ENCODE measurements around the gene CDK16.
A peak's percentile ranks its signal among the peaks of the same experiment; 100 is the strongest.

The CDK16 gene

GRCh38 chrX:47210661-47211425 is 7.6 kb upstream of the CDK16 start:
- peaks cover 14% of the 10 kb centered on the region for H3K4me1 Mint-ChIP-seq
- H3K27ac Mint-ChIP-seq: peak overlapping the region; percentile 75
- H3K36me3 Mint-ChIP-seq: peaks cover 96% of the 10 kb centered on the region
- DNase-seq (ENCODE audit: low spot score in 2 of 2) (no peak), ATAC-seq (no peak)
- H3K9me3 Mint-ChIP-seq: no peaks in the 10 kb centered on the region
- H3K4me3 Mint-ChIP-seq: no peak overlapping the region

DNA sequence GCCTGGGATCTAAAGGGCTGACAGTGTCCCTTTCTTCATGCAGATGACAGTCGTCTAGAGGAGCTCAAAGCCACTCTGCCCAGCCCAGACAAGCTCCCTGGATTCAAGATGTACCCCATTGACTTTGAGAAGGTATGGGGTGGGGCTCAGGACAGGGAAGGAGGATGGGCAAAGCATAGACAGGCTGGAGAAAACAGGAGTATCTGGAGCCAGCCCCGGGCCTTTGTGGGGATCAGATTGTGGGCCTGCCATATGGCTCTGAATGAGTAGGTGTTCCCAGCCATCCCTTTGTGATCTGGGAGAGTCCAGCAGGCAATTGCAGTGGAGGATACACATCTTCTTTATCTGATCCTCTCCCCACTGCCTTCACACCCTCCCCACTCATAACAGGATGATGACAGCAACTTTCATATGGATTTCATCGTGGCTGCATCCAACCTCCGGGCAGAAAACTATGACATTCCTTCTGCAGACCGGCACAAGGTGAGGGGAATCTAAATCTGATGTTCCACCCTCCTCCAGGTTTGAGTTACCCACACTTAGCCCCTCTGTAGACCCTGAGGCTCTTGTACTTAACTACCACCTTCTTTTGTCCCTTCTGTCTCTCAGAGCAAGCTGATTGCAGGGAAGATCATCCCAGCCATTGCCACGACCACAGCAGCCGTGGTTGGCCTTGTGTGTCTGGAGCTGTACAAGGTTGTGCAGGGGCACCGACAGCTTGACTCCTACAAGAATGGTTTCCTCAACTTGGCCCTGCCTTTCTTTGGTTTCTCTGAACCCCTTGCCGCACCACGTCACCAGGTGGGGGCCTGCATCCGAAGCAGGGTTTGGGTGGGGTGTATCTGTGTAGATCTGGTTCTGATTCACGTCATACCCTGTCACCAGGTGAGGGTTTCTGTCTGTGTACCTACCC is 5.8 kb upstream of the CDK16 start:
- no peaks in the 10 kb centered on the region for H3K9me3 Mint-ChIP-seq
- H3K27ac Mint-ChIP-seq: peak overlapping the region; percentile 75
- H3K36me3 Mint-ChIP-seq: peaks cover 92% of the 10 kb centered on the region
- no peak overlapping the region for H3K4me3 Mint-ChIP-seq
- H3K4me1 Mint-ChIP-seq: peaks cover 31% of the 10 kb centered on the region
- DNase-seq (ENCODE audit: low spot score in 2 of 2) (no peak), ATAC-seq (no peak)

DNA sequence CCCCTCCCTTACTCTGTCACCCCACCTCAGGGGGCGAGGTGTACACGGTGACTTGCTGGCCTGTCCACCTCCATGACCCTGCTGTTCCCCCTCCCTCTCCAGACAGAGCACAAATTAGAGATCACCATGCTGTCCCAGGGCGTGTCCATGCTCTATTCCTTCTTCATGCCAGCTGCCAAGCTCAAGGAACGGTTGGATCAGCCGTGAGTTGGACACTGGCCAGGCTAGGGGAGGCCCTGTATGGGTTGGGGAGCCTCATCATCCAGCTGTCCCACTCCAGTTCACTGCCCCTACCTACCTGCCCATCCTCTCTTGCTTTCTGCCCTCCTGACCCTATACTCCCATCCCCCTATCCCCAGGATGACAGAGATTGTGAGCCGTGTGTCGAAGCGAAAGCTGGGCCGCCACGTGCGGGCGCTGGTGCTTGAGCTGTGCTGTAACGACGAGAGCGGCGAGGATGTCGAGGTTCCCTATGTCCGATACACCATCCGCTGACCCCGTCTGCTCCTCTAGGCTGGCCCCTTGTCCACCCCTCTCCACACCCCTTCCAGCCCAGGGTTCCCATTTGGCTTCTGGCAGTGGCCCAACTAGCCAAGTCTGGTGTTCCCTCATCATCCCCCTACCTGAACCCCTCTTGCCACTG is 3.9 kb upstream of the CDK16 start:
- no peak for ATAC-seq
- H3K36me3 Mint-ChIP-seq: peaks cover 90% of the 10 kb centered on the region
- peak overlapping the region; percentile 15 for H3K27ac Mint-ChIP-seq

DNA sequence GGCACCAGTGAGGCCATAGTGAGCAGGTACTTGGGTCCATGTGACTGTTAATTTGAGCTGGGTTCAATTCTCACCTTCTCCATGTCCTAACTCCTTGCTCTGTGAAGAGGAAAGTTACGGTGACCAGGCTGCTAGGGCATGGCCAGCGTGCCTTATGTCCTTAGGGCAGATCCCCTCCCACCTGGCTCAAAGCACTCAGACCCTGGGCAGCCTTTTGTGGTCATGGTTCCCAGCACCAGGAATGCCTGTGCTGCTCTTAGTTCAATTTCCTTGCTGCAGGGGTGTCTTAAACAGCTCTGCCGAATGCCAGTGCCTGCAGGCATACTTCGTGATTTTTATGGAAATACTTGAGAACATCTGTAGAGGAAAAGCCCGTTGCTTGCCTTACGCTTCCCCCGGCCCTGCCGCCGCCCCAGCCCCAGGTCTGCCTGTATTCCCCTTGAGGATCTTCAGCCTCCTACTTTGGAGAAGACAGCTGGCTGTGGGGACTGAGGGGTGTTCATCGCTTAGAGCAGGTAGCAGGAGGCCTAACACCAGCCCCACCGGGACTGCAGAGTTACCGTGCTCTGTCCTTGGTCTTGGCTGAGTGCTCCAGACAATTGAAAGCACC is 3.1 kb upstream of the CDK16 start:
- Mint-ChIP-seq H3K9me3 (no peaks in the 10 kb centered on the region), H3K36me3 (peaks cover 90% of the 10 kb centered on the region), H3K27ac (peak overlapping the region; percentile 10), H3K4me1 (peaks cover 46% of the 10 kb centered on the region), H3K4me3 (no peak overlapping the region)
- DNase-seq (ENCODE audit: low spot score in 2 of 2) (no peak), ATAC-seq (no peak)

More for the DNA sequence above, 3.9 kb upstream of the CDK16 start:
- H3K4me1 Mint-ChIP-seq: peaks cover 37% of the 10 kb centered on the region
- no peak overlapping the region for H3K4me3 Mint-ChIP-seq
- DNase-seq (ENCODE audit: low spot score in 2 of 2): no peak
- no peaks in the 10 kb centered on the region for H3K9me3 Mint-ChIP-seq

GRCh38 chrX:47216393-47216925 is 2.0 kb upstream of the CDK16 start:
- H3K27ac Mint-ChIP-seq: peak overlapping the region; percentile 100
- peak overlapping the region; percentile 89 for H3K4me3 Mint-ChIP-seq
- DNase-seq (ENCODE audit: low spot score in 2 of 2) (no peak), ATAC-seq (no peak)
- peaks cover 90% of the 10 kb centered on the region for H3K36me3 Mint-ChIP-seq
- peaks cover 50% of the 10 kb centered on the region for H3K4me1 Mint-ChIP-seq
- H3K9me3 Mint-ChIP-seq: no peaks in the 10 kb centered on the region

GRCh38 chrX:47217121-47217851 is 1.2 kb upstream of the CDK16 start:
- Mint-ChIP-seq H3K9me3 (no peaks in the 10 kb centered on the region), H3K4me1 (peaks cover 42% of the 10 kb centered on the region), H3K27ac (peak overlapping the region; percentile 100), H3K36me3 (peaks cover 90% of the 10 kb centered on the region), H3K4me3 (peak overlapping the region; percentile 89)
- ATAC-seq (peak; percentile 48), DNase-seq (ENCODE audit: low spot score in 2 of 2) (no peak)

GRCh38 chrX:47217852-47218279 is 615 bp upstream of the CDK16 start:
- H3K4me3 Mint-ChIP-seq: peak overlapping the region; percentile 89
- peaks cover 42% of the 10 kb centered on the region for H3K4me1 Mint-ChIP-seq
- no peaks in the 10 kb centered on the region for H3K9me3 Mint-ChIP-seq
- peak overlapping the region; percentile 100 for H3K27ac Mint-ChIP-seq
- DNase-seq (ENCODE audit: low spot score in 2 of 2): peak; percentile 77 to 91
- peak; percentile 89 for ATAC-seq
- H3K36me3 Mint-ChIP-seq: peaks cover 90% of the 10 kb centered on the region

GRCh38 chrX:47218920-47219815 is 687 bp downstream of the CDK16 start:
- peak overlapping the region; percentile 100 for H3K27ac Mint-ChIP-seq
- H3K4me3 Mint-ChIP-seq: peak overlapping the region; percentile 89
- H3K36me3 Mint-ChIP-seq: peaks cover 90% of the 10 kb centered on the region
- ATAC-seq (no peak), DNase-seq (ENCODE audit: low spot score in 2 of 2) (peak; percentile 32 to 56)
- H3K9me3 Mint-ChIP-seq: no peaks in the 10 kb centered on the region
- H3K4me1 Mint-ChIP-seq: peaks cover 42% of the 10 kb centered on the region

DNA sequence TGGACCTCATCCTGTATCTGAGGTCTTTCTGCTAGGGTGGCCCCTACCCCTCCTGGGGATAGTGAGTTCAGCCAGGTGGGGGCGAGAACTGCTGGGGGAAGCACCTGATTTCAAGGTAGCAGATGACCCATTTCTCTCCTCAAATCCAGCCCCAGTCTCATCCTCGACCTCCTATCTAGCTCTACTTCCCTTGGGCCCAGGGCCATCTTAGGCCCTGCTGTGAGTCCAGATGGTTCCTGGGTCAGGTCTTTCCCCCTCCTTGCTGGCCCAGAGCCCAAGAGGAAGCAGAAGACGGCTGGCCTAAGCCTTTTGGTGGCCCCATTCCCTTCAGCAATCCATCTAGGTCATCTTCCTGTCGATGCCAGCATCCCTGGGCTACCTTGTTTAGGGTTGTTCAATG is 3.3 kb downstream of the CDK16 start:
- H3K9me3 Mint-ChIP-seq: no peaks in the 10 kb centered on the region
- no peak for ATAC-seq
- no peak for DNase-seq (ENCODE audit: low spot score in 2 of 2)
- H3K4me1 Mint-ChIP-seq: peaks cover 31% of the 10 kb centered on the region
- peaks cover 98% of the 10 kb centered on the region for H3K36me3 Mint-ChIP-seq
- no peak overlapping the region for H3K4me3 Mint-ChIP-seq
- H3K27ac Mint-ChIP-seq: peak overlapping the region; percentile 37

GRCh38 chrX:47222751-47223350 is 4.4 kb downstream of the CDK16 start:
- DNase-seq (ENCODE audit: low spot score in 2 of 2): no peak
- H3K9me3 Mint-ChIP-seq: no peaks in the 10 kb centered on the region
- H3K4me1 Mint-ChIP-seq: peaks cover 22% of the 10 kb centered on the region
- peaks cover 98% of the 10 kb centered on the region for H3K36me3 Mint-ChIP-seq
- ATAC-seq: no peak
- no peak overlapping the region for H3K27ac Mint-ChIP-seq
- H3K4me3 Mint-ChIP-seq: no peak overlapping the region

- Mint-ChIP-seq H3K27ac (no peak overlapping the region), H3K4me3 (no peak overlapping the region), H3K4me1 (peaks cover 22% of the 10 kb centered on the region), H3K9me3 (no peaks in the 10 kb centered on the region), H3K36me3 (peaks cover 99% of the 10 kb centered on the region)
- ATAC-seq: no peak
- DNase-seq (ENCODE audit: low spot score in 2 of 2): no peak
Observed at GRCh38 chrX:47223476-47224250, 5.2 kb downstream of the CDK16 start.

- no peak overlapping the region for H3K27ac Mint-ChIP-seq
- DNase-seq (ENCODE audit: low spot score in 2 of 2) (no peak), ATAC-seq (no peak)
- peaks cover 100% of the 10 kb centered on the region for H3K36me3 Mint-ChIP-seq
- no peaks in the 10 kb centered on the region for H3K9me3 Mint-ChIP-seq
- peaks cover 18% of the 10 kb centered on the region for H3K4me1 Mint-ChIP-seq
- H3K4me3 Mint-ChIP-seq: no peak overlapping the region
Observed at GRCh38 chrX:47224266-47224895, 5.9 kb downstream of the CDK16 start.
